NB4 (cell line): Measurements from ENCODE around the gene NUDCD3.
A peak's percentile ranks its signal among the peaks of the same experiment; 100 is the strongest.

Experiments
- DNase-seq: peaks from one replicate; pipeline ENCODE4 v3.0.0; 2010; ENCODE audit warnings: low read depth
- H3K4me3 ChIP-seq: one replicate; pipeline ENCODE4 v1.5.1; 2011; ENCODE audit warnings: mild to moderate bottlenecking, low read depth, low read length, moderate library complexity
- MYC ChIP-seq: IDR thresholded peaks from 2 replicates; pipeline ENCODE4 v1.6.1; 2011; ENCODE audit warnings: low read depth, low read length
- POLR2A ChIP-seq: IDR thresholded peaks from 2 replicates; pipeline ENCODE4 v1.6.1; 2011; ENCODE audit warnings: mild to moderate bottlenecking; ENCODE audit not compliant: insufficient read length; ENCODE audit errors: extremely low read depth
- TF ChIP-seq, protein P1 (sequence below): IDR thresholded peaks from one replicate; pipeline ENCODE4 v1.5.1; 2012; ENCODE audit warnings: low read depth, low read length
- TF ChIP-seq, protein P2 (sequence below): IDR thresholded peaks from 2 replicates; pipeline ENCODE4 v1.6.1; 2011; ENCODE audit warnings: low read depth, low read length

Gene NUDCD3

DNA sequence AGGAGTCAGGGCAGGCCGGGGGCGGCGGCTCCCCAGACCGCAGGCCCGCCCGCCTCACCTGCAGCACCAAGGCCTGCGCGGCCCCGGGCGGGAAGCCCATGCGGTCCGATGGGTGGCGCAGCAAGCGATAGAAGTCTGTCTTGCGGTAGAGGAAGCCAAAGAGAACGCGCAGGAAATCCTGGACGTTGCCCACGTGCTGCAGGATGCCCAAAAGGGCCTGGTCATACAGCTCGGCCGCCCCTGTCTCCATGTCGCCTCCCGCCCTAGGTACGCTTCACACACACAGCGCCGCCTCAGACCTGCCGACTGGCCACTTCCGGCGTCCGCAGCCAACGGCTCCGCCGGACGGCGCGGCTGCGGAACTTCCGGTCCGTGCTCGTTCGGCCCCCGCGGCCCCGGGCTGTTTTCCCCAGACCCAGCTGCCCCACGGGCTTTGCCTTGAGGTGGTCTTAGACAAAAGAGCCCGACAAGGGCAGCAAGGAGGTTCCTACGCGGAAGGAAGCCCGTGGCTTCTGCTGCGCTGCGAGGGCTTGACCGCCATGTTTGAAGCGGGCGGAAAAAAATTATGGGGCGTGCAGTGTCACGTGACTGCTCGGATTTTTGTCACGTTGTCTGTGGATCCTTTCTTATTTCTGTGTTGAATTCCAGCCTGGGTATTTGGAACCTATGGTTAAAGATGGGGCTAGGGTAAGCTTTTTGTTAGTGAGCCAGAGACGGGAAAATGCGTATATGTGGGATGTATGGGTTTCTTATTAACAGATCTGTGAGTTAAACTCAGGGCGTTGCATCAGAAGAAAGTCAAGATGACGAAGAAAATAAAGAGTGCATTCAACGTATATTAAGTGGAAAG is at the start of gene NUDCD3:
NUDCD3 (minus strand) TSS at position 308 of the 850 bp plus-strand sequence; CDS start at position 250, 58 bp downstream.
- H3K4me3 ChIP-seq: peak within 1 kb of the TSS; percentile 87
- TF ChIP-seq, protein P1, sequence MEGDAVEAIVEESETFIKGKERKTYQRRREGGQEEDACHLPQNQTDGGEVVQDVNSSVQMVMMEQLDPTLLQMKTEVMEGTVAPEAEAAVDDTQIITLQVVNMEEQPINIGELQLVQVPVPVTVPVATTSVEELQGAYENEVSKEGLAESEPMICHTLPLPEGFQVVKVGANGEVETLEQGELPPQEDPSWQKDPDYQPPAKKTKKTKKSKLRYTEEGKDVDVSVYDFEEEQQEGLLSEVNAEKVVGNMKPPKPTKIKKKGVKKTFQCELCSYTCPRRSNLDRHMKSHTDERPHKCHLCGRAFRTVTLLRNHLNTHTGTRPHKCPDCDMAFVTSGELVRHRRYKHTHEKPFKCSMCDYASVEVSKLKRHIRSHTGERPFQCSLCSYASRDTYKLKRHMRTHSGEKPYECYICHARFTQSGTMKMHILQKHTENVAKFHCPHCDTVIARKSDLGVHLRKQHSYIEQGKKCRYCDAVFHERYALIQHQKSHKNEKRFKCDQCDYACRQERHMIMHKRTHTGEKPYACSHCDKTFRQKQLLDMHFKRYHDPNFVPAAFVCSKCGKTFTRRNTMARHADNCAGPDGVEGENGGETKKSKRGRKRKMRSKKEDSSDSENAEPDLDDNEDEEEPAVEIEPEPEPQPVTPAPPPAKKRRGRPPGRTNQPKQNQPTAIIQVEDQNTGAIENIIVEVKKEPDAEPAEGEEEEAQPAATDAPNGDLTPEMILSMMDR: no peak
- peak; percentile 88 for TF ChIP-seq POLR2A
- TF ChIP-seq, protein P2, sequence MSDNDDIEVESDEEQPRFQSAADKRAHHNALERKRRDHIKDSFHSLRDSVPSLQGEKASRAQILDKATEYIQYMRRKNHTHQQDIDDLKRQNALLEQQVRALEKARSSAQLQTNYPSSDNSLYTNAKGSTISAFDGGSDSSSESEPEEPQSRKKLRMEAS: peak; percentile 97
- peak; percentile 94 for TF ChIP-seq MYC

DNA sequence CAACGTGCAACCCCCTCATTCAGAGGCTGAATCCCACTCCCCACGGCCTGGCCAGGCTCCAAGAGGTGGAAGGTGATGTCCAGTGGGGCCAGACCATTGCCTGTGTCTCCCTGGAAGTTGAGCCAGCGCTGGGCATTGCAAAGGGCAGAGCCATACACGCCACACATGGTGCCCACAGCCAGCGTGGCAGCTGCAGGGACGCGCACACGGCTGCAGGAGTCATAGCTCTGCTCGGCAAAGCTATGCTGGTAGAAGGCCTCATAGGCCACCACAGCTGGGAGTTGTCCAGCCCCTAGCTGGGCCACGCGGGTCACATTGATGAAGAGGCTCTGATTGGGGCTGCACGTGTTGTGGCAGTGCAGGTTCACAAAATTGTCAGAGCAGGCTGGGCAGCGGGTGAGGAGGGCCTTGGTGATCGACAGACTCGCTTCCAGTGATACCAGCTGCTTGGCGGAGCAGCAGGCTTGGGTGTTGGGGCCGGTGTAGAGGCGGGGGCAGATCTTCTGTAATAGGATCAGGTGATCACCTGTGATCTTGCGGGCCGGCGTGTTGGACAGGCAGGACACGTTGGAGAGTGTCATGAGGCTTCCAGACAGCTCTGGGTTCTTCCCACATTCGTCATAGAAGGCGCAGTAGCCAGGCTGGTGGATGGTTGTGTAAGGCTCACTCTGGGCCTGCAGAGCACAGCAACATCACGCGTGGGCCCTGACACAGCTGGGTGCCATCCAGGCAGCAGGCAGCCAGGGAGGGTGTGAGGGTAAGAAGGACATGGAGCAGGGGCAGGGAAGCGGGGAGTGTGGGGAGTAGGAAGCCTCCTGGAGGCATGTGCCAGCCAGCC is 49.4 kb upstream of the NUDCD3 start:
- TF ChIP-seq, protein P1: no peak
- TF ChIP-seq POLR2A: no peak
- no peak for TF ChIP-seq MYC
- TF ChIP-seq, protein P2: no peak
- DNase-seq: no peak
- no peak overlapping the region for H3K4me3 ChIP-seq

More for the DNA sequence above, at the start of gene NUDCD3:
- peak; percentile 95 for DNase-seq

- no peak overlapping the region for H3K4me3 ChIP-seq
- TF ChIP-seq, protein P2: no peak
- TF ChIP-seq MYC (no peak), POLR2A (no peak)
- TF ChIP-seq, protein P1: no peak
- no peak for DNase-seq
Measured at GRCh38 chr7:44538798-44539668, 48.6 kb upstream of the NUDCD3 start.

- TF ChIP-seq MYC: no peak
- TF ChIP-seq, protein P1: no peak
- TF ChIP-seq POLR2A: no peak
- TF ChIP-seq, protein P2: no peak
- no peak for DNase-seq
- H3K4me3 ChIP-seq: no peak overlapping the region
Measured at GRCh38 chr7:44538093-44538797, 47.8 kb upstream of the NUDCD3 start.

DNA sequence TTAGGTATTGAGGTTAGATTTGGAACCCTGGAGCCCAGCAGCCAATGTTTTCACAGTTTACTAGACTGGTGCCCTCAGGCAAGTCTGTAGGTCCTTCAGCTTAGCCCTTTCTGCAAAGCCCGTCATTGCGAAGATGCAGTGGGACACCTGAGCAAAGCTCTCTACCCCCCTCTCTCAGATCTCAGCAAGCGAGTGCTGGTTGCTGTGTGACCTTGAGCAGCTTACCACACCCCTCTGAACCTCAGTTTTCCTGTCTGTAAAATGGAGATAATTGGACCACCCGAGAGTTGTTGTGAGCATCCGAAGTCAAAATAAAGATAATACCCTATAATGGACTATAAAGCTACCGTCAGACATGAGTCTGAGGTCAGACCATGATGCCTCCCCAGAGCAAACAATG is 47.0 kb upstream of the NUDCD3 start:
- no peak overlapping the region for H3K4me3 ChIP-seq
- DNase-seq: no peak
- TF ChIP-seq POLR2A (no peak), MYC (no peak)
- TF ChIP-seq, protein P1: no peak
- TF ChIP-seq, protein P2: no peak
